CD14-positive monocyte (primary cell): ENCODE measurements around the gene ZNF277. TPM values are rescaled to one million over a fixed set of nuclear protein-coding genes. Genes with fewer than 3 reads are reported as not detected.

Experiments used
- DNase-seq, 3 donors: peaks; one replicate each; pipeline ENCODE4 v3.0.0-alpha.2; 2011 to 2022
- H2AFZ ChIP-seq: 2 replicates; pipeline ENCODE4 v1.6.0; 2012; ENCODE audit warnings: mild to moderate bottlenecking, low read depth, low read length, inconsistent platforms; ENCODE audit not compliant: insufficient read depth, poor library complexity, severe bottlenecking
- H3K27ac ChIP-seq, 2 donors: 1 replicate in 1 of 2; 2 replicates in 1 of 2; pipeline ENCODE4 v1.5.1; 2012 to 2013; ENCODE audit warnings: low read length in 2 of 2, control low read depth in 1 of 2, inconsistent platforms in 1 of 2, low read depth in 1 of 2, mild to moderate bottlenecking in 1 of 2
- H3K27me3 ChIP-seq, 2 donors: one replicate each; pipeline versions ENCODE4 v1.6.0 to v1.6.1; 2011 to 2013; ENCODE audit warnings: low read length in 2 of 2; ENCODE audit not compliant: control insufficient read depth in 2 of 2, insufficient read depth in 2 of 2
- H3K36me3 ChIP-seq, 2 donors: replicated peaks in 1 of 2; 1 replicate in 1 of 2; 2 replicates in 1 of 2; pipeline versions ENCODE4 v1.5.1 to v1.6.1; 2012 to 2013; ENCODE audit warnings: low read length in 2 of 2, control low read depth in 1 of 2, inconsistent platforms in 1 of 2, mild to moderate bottlenecking in 1 of 2; ENCODE audit not compliant: insufficient read depth in 2 of 2, control insufficient read depth in 1 of 2
- H3K4me1 ChIP-seq, 2 donors: 1 replicate in 1 of 2; 2 replicates in 1 of 2; pipeline versions ENCODE4 v1.5.1 to v1.6.1; 2012 to 2013; ENCODE audit warnings: low read length in 2 of 2, control low read depth in 1 of 2, inconsistent platforms in 1 of 2, mild to moderate bottlenecking in 1 of 2, moderate library complexity in 1 of 2; ENCODE audit not compliant: insufficient read depth in 2 of 2, control insufficient read depth in 1 of 2
- H3K4me2 ChIP-seq: replicated peaks from 2 replicates; pipeline ENCODE3; 2012; ENCODE audit warnings: low read length, moderate library complexity, mild to moderate bottlenecking; ENCODE audit not compliant: poor library complexity, severe bottlenecking; ENCODE audit errors: extremely low read depth
- H3K4me3 ChIP-seq, 3 experiments: fragments of 200-600 bp in 1 of 3; sonication (generic) in 1 of 3; replicated peaks in 1 of 3; 1 replicate in 2 of 3; 2 replicates in 1 of 3; pipeline ENCODE4 v1.5.1; 2011 to 2013; ENCODE audit warnings: low read length in 3 of 3, mild to moderate bottlenecking in 3 of 3, control low read depth in 2 of 3, low read depth in 2 of 3, inconsistent platforms in 1 of 3, moderate library complexity in 1 of 3
- H3K79me2 ChIP-seq: 2 replicates; pipeline ENCODE4 v1.6.0; 2012; ENCODE audit warnings: mild to moderate bottlenecking, control low read depth, inconsistent platforms, low read length, moderate library complexity; ENCODE audit not compliant: insufficient read depth
- H3K9ac ChIP-seq: 2 replicates; pipeline ENCODE4 v1.6.0; 2017; ENCODE audit warnings: low read length, mild to moderate bottlenecking; ENCODE audit not compliant: insufficient read depth, poor library complexity, severe bottlenecking
- H3K9me3 ChIP-seq, 2 donors: replicated peaks in 1 of 2; 1 replicate in 1 of 2; 2 replicates in 1 of 2; pipeline versions ENCODE4 v1.5.1 to v1.6.1; 2012 to 2013; ENCODE audit warnings: low read length in 2 of 2, control low read depth in 1 of 2; ENCODE audit not compliant: control insufficient read depth in 1 of 2, insufficient read depth in 1 of 2
- H4K20me1 ChIP-seq: 2 replicates; pipeline ENCODE4 v1.6.0; 2012; ENCODE audit warnings: mild to moderate bottlenecking, low read length, control low read depth, moderate library complexity; ENCODE audit not compliant: insufficient read depth
- H3K27ac Mint-ChIP-seq, 7 donors: one replicate each; pipeline ENCODE4 v1.8.0; 2020; ENCODE audit warnings: mild to moderate bottlenecking in 7 of 7, mixed read lengths in 7 of 7, moderate library complexity in 6 of 7, inconsistent platforms in 2 of 7
- H3K27me3 Mint-ChIP-seq, 3 donors: one replicate each; pipeline ENCODE4 v1.8.0; 2021 to 2022; ENCODE audit warnings: low read depth in 3 of 3, mild to moderate bottlenecking in 3 of 3, mixed read lengths in 3 of 3, moderate library complexity in 3 of 3, inconsistent platforms in 1 of 3
- H3K36me3 Mint-ChIP-seq, 2 donors: one replicate each; pipeline ENCODE4 v1.8.0; 2020; ENCODE audit warnings: mixed read lengths in 2 of 2, inconsistent platforms in 1 of 2, mild to moderate bottlenecking in 1 of 2
- H3K4me1 Mint-ChIP-seq: one replicate; pipeline ENCODE4 v1.8.0; 2020; ENCODE audit warnings: mild to moderate bottlenecking, mixed read lengths
- H3K4me3 Mint-ChIP-seq, 2 donors: one replicate each; pipeline ENCODE4 v1.8.0; 2020; ENCODE audit warnings: mild to moderate bottlenecking in 2 of 2, mixed read lengths in 2 of 2, moderate library complexity in 1 of 2
- H3K9me3 Mint-ChIP-seq, 7 donors: one replicate each; pipeline ENCODE4 v1.8.0; 2020 to 2022; ENCODE audit warnings: mixed read lengths in 7 of 7, mild to moderate bottlenecking in 6 of 7, moderate library complexity in 6 of 7, inconsistent platforms in 2 of 7
- CTCF ChIP-seq: fragments of 200-600 bp; IDR thresholded peaks from one replicate; pipeline ENCODE4 v1.8.0; 2022; ENCODE audit warnings: antibody characterized with exemption, mild to moderate bottlenecking
- WGBS: methylation state at CpG from one replicate; pipeline ENCODE4 v1.1.5; 2013; ENCODE audit warnings: missing lambda C conversion rate; ENCODE audit not compliant: insufficient coverage; 5-methylcytosine and 5-hydroxymethylcytosine counted together
- intact Hi-C, 2 donors: fragments of 100-400 bp; cut with micrococcal nuclease; formaldehyde crosslinking; loops; one replicate each; pipeline versions ENCODE4 v1.15.0 to v1.15.1; 2023
- polyA plus RNA-seq, 3 donors: library from polyadenylated mRNA; depleted of rRNA in 1 of 3; unstranded in 2 of 3; stranded (reverse) in 1 of 3; fragments of 300-500 nt in 2 of 3; fragments of >200 nt in 1 of 3; fragmentation: Illumina TruSeq in 2 of 3; gene quantifications; 1 replicate in 2 of 3; 2 replicates in 1 of 3; pipeline ENCODE4 v1.2.3, GENCODE V29; 2012 to 2021

Gene ZNF277
- polyA plus RNA-seq, 3 donors, result 17.5 to 20.7 (median 20.0) TPM

DNA sequence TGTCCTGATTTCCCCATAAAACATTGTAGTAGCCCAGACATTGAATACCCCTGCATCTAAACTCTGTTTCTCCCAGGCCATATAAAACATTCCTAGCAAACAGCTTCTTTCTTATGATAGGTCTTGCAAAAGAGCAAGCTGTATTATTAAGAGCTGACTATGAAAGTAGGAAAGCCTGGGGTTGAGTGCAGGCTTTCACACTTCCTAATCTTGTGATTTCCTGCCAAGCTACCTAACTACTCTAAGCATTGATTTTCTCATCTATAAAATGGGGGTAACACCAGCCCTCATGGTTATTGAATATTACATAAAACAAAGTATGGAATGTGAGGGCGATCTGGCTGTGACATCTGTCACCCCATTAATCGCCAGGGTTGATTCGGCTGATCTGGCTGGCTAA, 81.8 kb downstream of the ZNF277 start:
- Mint-ChIP-seq H3K4me3 (no peak overlapping the region), H3K36me3 (peaks cover 22 to 25% of the 10 kb centered on the region in 2 donors), H3K27me3 (peaks cover 0 to under 1% (median 0%) of the 10 kb centered on the region in 3 donors), H3K4me1 (no peaks in the 10 kb centered on the region), H3K9me3 (peaks cover 0 to 1% (median 0%) of the 10 kb centered on the region in 7 donors), H3K27ac (peak overlapping the region in 2 of 7 donors; percentile 18 to 33)
- no peak overlapping the region for H3K4me3 ChIP-seq
- no peaks in the 10 kb centered on the region for H3K4me1 ChIP-seq
- H3K36me3 ChIP-seq, result peaks cover 3 to 38% of the 10 kb centered on the region in 2 donors
- intact Hi-C loops, result no loop called here
- WGBS, result no CpG with 5 or more reads among the region's 3 CpGs
- DNase-seq, result no peak
- H3K9ac ChIP-seq, result no peak overlapping the region
- H3K27ac ChIP-seq, result no peak overlapping the region
- TF ChIP-seq CTCF, result no peak
- peaks cover 3% of the 10 kb centered on the region for H3K79me2 ChIP-seq
- no peak overlapping the region for H2AFZ ChIP-seq
- H3K9me3 ChIP-seq, result no peaks in the 10 kb centered on the region
- no peak overlapping the region for H3K4me2 ChIP-seq
- peaks cover 15% of the 10 kb centered on the region for H4K20me1 ChIP-seq
- no peaks in the 10 kb centered on the region for H3K27me3 ChIP-seq

DNA sequence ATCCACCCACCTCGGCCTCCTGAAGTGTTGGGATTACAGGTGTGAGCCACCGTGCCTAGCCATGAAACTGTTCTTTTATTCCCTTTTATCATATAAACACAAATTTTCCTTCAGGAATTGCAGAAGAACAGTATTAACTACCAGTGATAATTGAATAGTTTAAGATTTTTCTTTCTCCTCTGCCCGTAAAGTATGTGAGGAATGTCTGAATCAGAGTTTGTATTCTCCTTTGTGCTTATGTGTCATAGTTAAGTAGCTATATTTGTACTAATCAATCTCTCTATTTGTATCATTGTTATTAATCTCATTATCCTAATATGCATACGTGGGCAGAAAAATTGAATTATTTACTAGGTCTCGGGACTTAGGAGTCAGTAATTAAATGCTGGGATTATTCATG, 83.6 kb downstream of the ZNF277 start:
- H3K79me2 ChIP-seq, result peaks cover 3% of the 10 kb centered on the region
- H4K20me1 ChIP-seq, result peaks cover 6% of the 10 kb centered on the region
- no peak overlapping the region for H3K4me2 ChIP-seq
- no peak for TF ChIP-seq CTCF
- no peak for DNase-seq
- no peak overlapping the region for H2AFZ ChIP-seq
- H3K4me1 ChIP-seq, result no peaks in the 10 kb centered on the region
- no peaks in the 10 kb centered on the region for H3K9me3 ChIP-seq
- H3K4me1 Mint-ChIP-seq, result no peaks in the 10 kb centered on the region
- no peak overlapping the region for H3K9ac ChIP-seq
- peaks cover 3 to 40% of the 10 kb centered on the region in 2 donors for H3K36me3 ChIP-seq
- H3K27me3 ChIP-seq, result no peaks in the 10 kb centered on the region
- H3K4me3 ChIP-seq, result no peak overlapping the region
- WGBS, result no CpG with 5 or more reads among the region's 5 CpGs
- H3K4me3 Mint-ChIP-seq, result no peak overlapping the region
- H3K27ac ChIP-seq, result no peak overlapping the region
- no peaks in the 10 kb centered on the region for H3K9me3 Mint-ChIP-seq
- intact Hi-C loops, result no loop called here
- H3K27ac Mint-ChIP-seq, result no peak overlapping the region
- peaks cover 0 to 1% (median 0%) of the 10 kb centered on the region in 3 donors for H3K27me3 Mint-ChIP-seq
- peaks cover 26 to 28% of the 10 kb centered on the region in 2 donors for H3K36me3 Mint-ChIP-seq
